H54 (cell line): ENCODE results near the gene NR6A1.
"Not testable (repeated sequence)": the region's sequence is repeated elsewhere in the genome, so short reads cannot be mapped to it uniquely, and the experiment has no call there.

Source experiments
- DNase-seq: peaks from one replicate; pipeline ENCODE4 v3.0.0; 2011; ENCODE audit warnings: low spot score, mixed read lengths; ENCODE audit not compliant: insufficient read length
- FAIRE-seq: peaks from 3 replicates; lab custom pipeline; 2011; peaks lifted over from hg19 to GRCh38; lab: Jason Lieb, UNC
- POLR2A ChIP-seq: IDR thresholded peaks from 2 replicates; pipeline ENCODE4 v1.6.1; 2011; ENCODE audit warnings: low read depth, mild to moderate bottlenecking, low read length

NR6A1 gene

DNA sequence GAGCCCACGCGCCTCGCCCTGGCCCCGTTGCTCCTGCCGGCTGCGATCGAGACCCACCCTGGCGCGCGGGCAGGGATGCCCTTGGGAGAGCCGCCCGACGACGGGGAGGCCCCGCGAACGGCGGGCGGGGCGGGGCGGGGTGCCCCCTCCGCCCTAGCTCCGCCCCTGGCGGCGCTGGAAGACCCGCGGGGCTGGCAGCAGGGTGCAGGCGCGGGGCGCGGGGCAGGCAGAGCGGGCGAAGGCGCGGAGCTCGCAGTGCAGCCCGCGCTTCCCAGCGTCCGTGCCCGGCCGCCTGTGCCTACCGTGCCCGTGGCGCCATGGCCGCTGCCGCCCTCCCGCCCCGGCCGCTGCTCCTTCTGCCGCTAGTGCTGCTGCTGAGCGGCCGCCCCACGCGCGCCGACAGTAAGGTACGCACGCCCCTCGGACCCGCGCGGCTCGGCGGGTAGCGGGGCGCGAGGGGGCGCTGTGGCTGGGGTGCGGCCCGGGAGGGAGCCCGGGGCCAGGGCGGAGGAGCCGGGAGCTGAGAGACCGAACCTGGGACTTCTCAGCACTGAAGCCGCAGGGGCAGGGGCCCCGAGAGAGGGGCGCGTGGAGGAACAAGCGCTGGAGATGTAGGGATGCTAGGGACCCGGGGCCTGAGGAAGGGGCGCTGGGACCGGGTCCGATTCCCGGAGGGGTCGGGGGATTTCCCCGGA lies 6.0 kb upstream of the NR6A1 start, which contains the start of gene OLFML2A:
Gene OLFML2A, plus strand, starts transcription at position 180 of the 695 bp plus-strand sequence. Its CDS starts 138 bp downstream, at position 318.
- 0 out of 2 replicates have a peak, but pooled peaks have one; percentile 30 for TF ChIP-seq POLR2A
- DNase-seq (no peak), FAIRE-seq (no peak)

DNA sequence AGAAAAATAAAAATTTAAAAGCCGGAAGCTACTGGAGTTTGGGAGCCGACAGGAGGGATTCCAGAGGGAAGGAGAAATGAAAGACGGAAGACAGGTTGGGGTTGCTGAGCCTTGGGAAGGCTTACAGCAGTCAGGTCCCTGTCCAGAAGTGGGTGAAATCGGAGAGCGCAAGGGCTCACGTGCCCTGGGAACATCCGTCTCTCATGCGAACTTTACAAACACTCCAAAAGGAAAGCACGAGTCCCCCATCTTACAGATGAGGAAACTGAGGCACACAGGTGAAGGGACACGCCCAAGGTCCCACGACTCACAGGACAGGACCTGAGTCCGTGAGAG lies 5.5 kb upstream of the NR6A1 start:
- no peak for FAIRE-seq
- TF ChIP-seq POLR2A: no peak

GRCh38 chr9:124774129-124774978 lies 3.2 kb upstream of the NR6A1 start:
- FAIRE-seq (no peak), DNase-seq (peak; percentile 96)
- no peak for TF ChIP-seq POLR2A

More for the DNA sequence above, 5.5 kb upstream of the NR6A1 start:
- DNase-seq: no peak

DNA sequence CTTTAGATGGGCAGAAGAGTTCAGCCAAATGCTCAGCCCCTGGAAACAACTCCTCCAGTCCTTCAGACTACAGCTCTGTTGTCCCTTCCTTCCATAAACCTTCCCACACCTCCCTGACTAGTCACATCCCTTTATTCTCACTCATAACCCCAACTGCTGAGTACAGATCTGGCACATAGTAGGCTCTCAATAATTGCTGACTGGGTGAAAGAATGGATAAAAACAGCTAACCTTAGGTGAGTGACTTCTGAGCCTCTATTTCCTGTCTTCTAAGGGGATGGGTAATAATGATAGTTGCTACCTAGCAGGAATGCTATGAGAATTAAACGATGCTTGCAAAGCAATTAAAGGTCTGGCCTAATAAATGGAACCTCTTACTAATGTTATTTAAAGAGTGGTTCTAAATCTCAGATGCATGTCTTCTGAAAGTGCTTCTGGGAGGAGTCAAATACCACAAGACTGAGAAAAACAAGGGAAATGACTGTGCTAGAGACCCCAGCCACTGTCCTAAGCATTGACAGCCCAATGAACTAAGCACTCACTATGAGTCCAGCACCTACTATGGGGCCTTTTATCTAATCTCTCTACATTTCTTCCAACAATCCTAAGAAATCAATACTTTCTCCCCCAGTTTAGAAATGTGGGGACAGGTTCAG lies 2.5 kb upstream of the NR6A1 start:
- FAIRE-seq (no peak), DNase-seq (no peak)
- no peak for TF ChIP-seq POLR2A

GRCh38 chr9:124772877-124773276 lies 1.8 kb upstream of the NR6A1 start:
- not testable (repeated sequence) for DNase-seq, FAIRE-seq

DNA sequence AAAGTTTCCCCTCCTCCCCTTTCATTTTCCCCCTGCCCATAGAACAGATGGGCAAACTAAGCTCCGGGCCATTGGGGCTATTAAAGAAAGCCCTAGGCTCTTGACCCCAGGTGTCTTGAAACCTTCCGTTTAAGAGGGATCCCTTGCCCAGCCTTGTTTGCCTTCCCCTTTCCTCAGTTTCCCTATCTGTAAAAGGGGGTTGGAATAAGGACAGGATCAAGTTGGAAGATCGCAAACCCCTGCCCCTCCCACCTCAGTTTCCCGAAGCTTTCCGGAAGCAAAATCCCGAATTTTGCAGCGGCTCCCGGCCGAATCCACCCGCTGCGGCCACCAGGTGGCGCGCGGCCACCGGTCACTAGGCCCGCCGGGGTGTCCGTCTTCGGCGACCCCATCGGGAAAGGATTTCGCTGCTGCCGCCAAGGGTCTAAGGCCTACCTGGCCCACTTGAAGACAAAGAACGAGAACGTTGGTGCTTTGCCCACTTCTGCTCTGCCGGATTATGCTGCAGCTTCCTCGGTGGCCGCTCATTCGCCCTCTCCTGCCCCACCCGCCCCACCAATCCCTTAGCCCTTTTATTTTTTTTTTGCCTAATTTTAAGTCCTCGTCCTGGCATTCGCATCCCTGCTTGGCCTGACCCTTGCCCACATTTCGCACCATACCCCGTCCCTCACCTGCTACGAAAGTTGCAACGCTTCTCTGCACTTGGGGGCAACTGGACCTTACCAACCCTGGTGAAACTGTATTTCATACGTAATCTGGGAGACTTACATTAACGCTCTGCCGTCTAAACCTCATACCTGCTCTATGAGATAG lies 962 bp upstream of the NR6A1 start:
- FAIRE-seq: no peak
- DNase-seq: peak; percentile 87
- TF ChIP-seq POLR2A: no peak

DNA sequence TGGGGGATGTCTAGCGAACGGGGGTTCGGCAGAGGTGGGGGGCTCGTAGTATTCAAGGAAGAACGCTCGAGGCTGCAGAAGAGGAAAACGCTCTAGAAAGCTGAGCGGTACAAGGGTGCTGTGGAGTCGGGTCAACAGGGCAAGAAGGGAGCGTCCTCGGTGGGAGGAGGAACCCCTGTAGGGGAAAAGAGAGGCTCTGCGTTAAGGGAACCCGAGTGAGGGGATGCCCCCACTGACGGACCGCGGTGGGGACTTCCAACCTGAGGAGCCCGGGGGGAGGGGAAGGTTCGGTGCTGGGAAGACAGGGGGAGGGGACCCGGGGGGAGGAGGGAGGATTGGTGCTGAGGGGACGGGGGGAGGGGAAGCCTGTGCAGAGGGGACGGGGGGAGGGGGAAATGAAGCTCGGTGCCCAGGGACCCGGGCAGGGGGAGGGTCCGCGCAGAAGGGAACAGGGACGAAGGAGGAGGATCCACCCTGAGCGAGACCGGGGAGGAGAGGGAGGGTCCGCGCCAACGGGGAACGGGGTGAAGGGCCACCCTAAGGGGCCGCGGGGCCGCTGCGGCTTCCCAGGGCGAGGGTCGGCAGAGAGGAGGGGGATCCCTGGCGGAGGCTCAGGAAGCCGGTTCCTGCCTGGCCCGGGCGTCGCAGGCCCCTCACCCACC lies 621 bp downstream of the NR6A1 start:
- no peak for TF ChIP-seq POLR2A
- DNase-seq (peak; percentile 64), FAIRE-seq (no peak)

- DNase-seq (peak; percentile 47), FAIRE-seq (no peak)
- no peak for TF ChIP-seq POLR2A
Observed at GRCh38 chr9:124769549-124770358, 1.4 kb downstream of the NR6A1 start.

GRCh38 chr9:124768750-124769548 lies 2.2 kb downstream of the NR6A1 start:
- TF ChIP-seq POLR2A: no peak
- FAIRE-seq: peak; percentile 55
- DNase-seq: no peak

- DNase-seq: no peak
- peak; percentile 27 for FAIRE-seq
- TF ChIP-seq POLR2A: no peak
Observed at GRCh38 chr9:124768334-124768733, 2.8 kb downstream of the NR6A1 start.

- no peak for TF ChIP-seq POLR2A
- FAIRE-seq (peak; percentile 64), DNase-seq (no peak)
Observed at GRCh38 chr9:124767821-124768220, 3.3 kb downstream of the NR6A1 start.
